GM18873 (cell line): ENCODE results near the gene C10orf105.

Experiments used
- ATAC-seq: cut with Tn5 transposase; IDR thresholded peaks from one replicate; pipeline ENCODE4 v1.9.1; 2021; ENCODE audit warnings: mild to moderate bottlenecking, moderate library complexity, moderate number of reproducible peaks; ENCODE audit not compliant: unreplicated experiment, low FRiP score

C10orf105 gene

GRCh38 chr10:71684356-71685173 lies 35.0 kb downstream of the C10orf105 start:
- ATAC-seq = no peak

DNA sequence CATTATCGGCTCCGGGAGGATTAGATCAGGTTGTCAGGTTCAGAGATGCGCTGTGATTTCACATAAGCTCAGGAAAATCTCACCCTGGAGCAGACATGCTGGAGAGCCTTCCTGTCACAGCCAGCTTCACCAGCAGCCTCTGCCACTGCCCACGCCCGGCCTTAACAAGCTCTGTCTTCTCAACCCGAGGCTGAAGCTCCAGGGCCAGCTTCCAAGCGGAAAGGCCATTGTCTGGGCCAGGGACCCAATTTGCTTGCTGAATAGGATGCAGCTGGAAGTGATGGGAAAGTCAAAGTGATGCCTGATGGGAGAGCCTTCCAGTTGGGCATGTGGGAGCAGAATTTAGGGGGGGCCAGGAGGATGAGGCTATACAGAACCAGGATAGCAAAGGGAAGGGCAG lies 36.3 kb downstream of the C10orf105 start:
- no peak for ATAC-seq

GRCh38 chr10:71681977-71682376 lies 37.6 kb downstream of the C10orf105 start:
- no peak for ATAC-seq

GRCh38 chr10:71679425-71679824 lies 40.2 kb downstream of the C10orf105 start:
- ATAC-seq = no peak

GRCh38 chr10:71678057-71678805 lies 41.3 kb downstream of the C10orf105 start:
- no peak for ATAC-seq

DNA sequence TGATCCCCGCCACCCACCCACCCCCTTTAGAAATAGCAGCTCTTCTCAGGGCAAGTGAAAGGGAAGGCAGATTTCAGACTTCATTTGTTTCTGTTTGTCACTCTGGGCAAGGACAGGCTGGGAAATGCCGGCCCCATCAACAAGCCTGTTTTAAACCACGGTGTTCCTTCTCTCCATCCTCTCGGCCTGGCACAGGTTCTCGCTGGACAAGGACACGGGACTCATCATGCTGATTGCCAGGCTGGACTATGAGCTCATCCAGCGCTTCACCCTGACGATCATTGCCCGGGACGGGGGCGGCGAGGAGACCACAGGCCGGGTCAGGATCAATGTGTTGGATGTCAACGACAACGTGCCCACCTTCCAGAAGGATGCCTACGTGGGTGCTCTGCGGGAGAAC lies 42.3 kb downstream of the C10orf105 start:
- no peak for ATAC-seq

GRCh38 chr10:71675295-71675970 lies 44.1 kb downstream of the C10orf105 start:
- no peak for ATAC-seq

GRCh38 chr10:71671994-71672946 lies 47.3 kb downstream of the C10orf105 start:
- ATAC-seq = no peak

DNA sequence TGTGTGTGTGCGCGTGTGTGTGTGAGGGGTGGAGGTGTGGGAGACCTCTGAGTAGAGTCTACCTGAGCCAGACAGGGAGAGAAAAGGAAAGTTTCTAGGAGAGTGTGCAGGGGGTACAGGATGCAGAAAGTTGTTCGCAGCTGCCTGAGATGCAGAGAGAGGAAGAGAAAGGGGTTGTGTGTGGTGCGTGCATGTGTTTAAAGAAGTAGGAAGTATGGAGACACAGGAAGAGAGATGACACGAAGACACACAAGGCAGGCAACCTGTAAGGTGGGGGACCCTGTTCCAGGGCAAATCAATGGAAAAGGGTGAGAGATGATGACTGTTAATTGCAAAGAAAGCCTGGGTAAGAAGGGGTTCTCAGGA lies 52.2 kb downstream of the C10orf105 start:
- ATAC-seq = no peak

DNA sequence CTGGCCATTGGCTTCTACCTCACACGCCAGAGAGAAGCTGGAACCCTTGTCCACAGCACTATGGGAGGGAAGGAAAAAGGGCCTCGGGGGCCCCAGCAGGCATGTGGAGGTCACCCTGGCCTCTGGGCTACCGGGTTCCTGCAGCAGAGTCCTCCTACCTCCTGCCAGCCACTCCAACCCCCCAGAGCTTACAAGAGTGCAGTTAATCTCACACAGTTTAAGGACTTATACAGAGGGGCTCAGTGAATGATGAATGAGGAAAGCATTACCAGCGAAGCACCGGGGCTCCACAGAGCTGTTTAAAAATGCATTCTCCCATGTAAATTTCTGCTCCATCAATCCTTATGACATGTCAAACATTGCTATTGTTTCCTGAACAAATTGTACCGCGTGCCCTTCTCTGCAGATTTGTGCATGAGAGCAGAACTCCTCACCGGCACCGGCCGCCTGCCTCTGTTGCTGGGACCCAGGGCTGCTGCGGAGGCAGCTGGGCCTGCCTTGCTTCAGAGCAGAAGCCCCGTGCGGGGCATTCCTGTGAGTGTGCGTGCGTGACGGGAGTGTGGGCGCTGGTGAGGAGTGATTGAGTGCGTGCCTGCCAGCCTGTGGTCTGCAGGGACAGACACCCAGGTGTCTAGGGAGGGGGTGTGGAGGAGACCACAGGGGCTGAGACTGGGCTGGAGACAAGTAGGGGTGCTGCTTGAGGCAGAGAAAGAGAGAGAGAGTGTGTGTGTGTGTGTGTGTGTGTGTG lies 52.8 kb downstream of the C10orf105 start:
- no peak for ATAC-seq

GRCh38 chr10:71665456-71665855 lies 54.1 kb downstream of the C10orf105 start:
- no peak for ATAC-seq

DNA sequence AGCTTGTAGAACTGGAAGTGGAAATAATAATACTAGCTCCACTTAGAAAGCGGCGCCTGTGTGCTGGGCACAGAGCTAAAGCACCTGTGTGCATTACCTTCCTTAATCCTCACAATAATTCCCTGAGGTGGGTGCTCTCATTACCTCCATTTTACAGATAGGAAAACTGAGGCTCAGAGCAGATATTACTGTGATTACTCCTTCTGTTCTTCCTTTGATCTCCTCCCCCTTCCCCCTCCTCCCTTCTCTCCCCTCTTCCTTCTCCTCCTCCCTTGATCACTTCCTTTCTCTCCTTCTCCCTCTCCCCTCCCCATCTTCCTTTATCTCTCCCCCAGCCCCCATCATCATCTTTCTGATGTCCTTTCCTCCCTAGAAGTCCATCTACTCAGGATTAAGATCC lies 55.0 kb downstream of the C10orf105 start:
- ATAC-seq = no peak

DNA sequence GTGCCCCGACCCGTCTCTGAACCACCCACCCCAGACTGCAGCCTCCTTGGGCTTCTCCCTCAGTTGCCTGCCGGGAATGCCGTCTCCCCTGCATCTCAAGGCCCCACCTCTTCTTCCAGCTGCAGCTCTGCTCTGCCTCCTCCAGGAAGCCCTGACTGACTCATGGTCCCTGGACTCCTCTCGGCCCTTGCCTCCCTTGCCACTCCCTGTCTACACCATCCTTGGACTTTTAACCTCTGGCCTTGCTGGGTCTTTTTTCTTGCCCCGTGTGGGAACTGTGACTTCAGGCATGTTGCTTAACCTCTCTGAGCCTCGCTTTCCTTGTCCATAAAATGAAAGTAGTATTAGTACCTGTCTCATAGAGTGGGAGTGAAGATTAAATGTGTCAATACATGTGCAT lies 56.3 kb downstream of the C10orf105 start:
- ATAC-seq = no peak

GRCh38 chr10:71661779-71662336 lies 57.7 kb downstream of the C10orf105 start:
- no peak for ATAC-seq
